PFSK-1 (cell line): ENCODE measurements around the gene SOD1.

Experiments
- POLR2AphosphoS5 ChIP-seq: IDR thresholded peaks from 2 replicates; pipeline ENCODE4 v1.6.1; 2012; ENCODE audit warnings: low read depth, mild to moderate bottlenecking, control low read depth, low read length, moderate library complexity
- SIN3A ChIP-seq: IDR thresholded peaks from 2 replicates; pipeline ENCODE4 v1.6.1; 2012; ENCODE audit warnings: mild to moderate bottlenecking, low read length, moderate library complexity, borderline replicate concordance; ENCODE audit not compliant: insufficient read depth
- TAF1 ChIP-seq: IDR thresholded peaks from 2 replicates; pipeline ENCODE4 v1.6.1; 2012; ENCODE audit warnings: low read length, control low read depth, borderline replicate concordance; ENCODE audit not compliant: insufficient read depth
- TF ChIP-seq, protein P1 (sequence below), 2 experiments: IDR thresholded peaks; 2 replicates each; pipeline versions ENCODE4 v1.6.1 to v1.8.0; 2011 to 2012; ENCODE audit warnings: low read depth in 2 of 2, low read length in 2 of 2, control low read depth in 1 of 2, inconsistent platforms in 1 of 2, mild to moderate bottlenecking in 1 of 2, moderate library complexity in 1 of 2; ENCODE audit not compliant: insufficient read depth in 1 of 2

DNA sequence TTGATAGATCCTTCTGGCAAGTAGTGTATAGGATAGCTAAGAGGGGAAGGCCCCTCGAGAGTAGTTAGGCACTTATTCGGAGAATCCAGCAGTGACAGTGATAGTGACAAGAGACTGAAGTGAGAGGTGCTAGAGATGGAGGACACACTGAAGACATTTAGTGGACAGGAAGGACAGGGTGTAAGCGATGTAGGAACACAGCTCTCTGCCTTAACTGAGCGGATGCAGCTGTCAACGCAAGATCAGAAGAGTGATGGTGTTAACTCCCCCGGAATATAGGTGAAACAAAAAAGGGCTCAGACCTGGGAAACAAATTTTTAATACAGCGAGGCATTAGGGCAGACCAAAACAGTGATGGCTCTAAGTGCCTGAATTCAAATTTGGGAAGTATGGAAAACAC, 15.8 kb downstream of the SOD1 start:
- TF ChIP-seq POLR2AphosphoS5 (0 out of 2 replicates have a peak, but pooled peaks have one; percentile 32), TAF1 (no peak), SIN3A (no peak)
- TF ChIP-seq, protein P1, sequence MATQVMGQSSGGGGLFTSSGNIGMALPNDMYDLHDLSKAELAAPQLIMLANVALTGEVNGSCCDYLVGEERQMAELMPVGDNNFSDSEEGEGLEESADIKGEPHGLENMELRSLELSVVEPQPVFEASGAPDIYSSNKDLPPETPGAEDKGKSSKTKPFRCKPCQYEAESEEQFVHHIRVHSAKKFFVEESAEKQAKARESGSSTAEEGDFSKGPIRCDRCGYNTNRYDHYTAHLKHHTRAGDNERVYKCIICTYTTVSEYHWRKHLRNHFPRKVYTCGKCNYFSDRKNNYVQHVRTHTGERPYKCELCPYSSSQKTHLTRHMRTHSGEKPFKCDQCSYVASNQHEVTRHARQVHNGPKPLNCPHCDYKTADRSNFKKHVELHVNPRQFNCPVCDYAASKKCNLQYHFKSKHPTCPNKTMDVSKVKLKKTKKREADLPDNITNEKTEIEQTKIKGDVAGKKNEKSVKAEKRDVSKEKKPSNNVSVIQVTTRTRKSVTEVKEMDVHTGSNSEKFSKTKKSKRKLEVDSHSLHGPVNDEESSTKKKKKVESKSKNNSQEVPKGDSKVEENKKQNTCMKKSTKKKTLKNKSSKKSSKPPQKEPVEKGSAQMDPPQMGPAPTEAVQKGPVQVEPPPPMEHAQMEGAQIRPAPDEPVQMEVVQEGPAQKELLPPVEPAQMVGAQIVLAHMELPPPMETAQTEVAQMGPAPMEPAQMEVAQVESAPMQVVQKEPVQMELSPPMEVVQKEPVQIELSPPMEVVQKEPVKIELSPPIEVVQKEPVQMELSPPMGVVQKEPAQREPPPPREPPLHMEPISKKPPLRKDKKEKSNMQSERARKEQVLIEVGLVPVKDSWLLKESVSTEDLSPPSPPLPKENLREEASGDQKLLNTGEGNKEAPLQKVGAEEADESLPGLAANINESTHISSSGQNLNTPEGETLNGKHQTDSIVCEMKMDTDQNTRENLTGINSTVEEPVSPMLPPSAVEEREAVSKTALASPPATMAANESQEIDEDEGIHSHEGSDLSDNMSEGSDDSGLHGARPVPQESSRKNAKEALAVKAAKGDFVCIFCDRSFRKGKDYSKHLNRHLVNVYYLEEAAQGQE (IDR thresholded peaks at IDR 0.05; ENCODE audit: insufficient read depth in 1 of 2, low read depth in 2 of 2, low read length in 2 of 2): no peak
